Measurements from ENCODE around the gene GNAS.
"Not testable (repeated sequence)": the region's sequence is repeated elsewhere in the genome, so short reads cannot be mapped to it uniquely, and the experiment has no call there.

The GNAS gene

GRCh38 chr20:58826271-58826670 is 26.2 kb upstream of the GNAS start:
- TF ChIP-seq, protein P1, sequence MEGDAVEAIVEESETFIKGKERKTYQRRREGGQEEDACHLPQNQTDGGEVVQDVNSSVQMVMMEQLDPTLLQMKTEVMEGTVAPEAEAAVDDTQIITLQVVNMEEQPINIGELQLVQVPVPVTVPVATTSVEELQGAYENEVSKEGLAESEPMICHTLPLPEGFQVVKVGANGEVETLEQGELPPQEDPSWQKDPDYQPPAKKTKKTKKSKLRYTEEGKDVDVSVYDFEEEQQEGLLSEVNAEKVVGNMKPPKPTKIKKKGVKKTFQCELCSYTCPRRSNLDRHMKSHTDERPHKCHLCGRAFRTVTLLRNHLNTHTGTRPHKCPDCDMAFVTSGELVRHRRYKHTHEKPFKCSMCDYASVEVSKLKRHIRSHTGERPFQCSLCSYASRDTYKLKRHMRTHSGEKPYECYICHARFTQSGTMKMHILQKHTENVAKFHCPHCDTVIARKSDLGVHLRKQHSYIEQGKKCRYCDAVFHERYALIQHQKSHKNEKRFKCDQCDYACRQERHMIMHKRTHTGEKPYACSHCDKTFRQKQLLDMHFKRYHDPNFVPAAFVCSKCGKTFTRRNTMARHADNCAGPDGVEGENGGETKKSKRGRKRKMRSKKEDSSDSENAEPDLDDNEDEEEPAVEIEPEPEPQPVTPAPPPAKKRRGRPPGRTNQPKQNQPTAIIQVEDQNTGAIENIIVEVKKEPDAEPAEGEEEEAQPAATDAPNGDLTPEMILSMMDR (IDR thresholded peaks at IDR 0.05; ENCODE audit: low read depth, low read length, missing control alignments), result no peak
- DNase-seq (ENCODE audit: extremely low read depth, low read depth), result no peak
- H3K4me3 ChIP-seq (replicated peaks; ENCODE audit: low read depth, low read length), result no peak overlapping the region

DNA sequence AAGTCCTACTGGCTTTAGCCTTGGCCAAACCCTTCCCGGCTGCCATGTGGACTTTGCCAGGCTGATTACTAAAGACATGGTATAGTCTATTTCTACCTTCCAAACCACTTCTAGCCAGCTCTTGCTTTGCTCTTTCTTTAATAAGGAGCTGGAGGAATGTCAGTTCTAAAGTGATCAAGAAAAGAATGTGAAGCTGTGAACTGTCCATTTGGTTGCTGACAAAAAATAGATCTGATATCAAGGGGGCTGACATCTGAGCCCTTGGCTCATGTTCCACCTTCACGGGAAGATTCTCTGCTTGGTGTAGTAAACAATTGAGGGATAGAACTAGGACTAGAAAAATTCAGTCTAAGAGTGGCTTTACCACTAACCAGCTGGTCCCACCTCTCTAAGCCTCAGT is 24.4 kb upstream of the GNAS start:
- TF ChIP-seq, protein P1 (IDR thresholded peaks at IDR 0.05; ENCODE audit: low read depth, low read length, missing control alignments), result no peak
- no peak for DNase-seq (ENCODE audit: extremely low read depth, low read depth)
- no peak overlapping the region for H3K4me3 ChIP-seq (replicated peaks; ENCODE audit: low read depth, low read length)

- DNase-seq (ENCODE audit: extremely low read depth, low read depth); H3K4me3 ChIP-seq (replicated peaks; ENCODE audit: low read depth, low read length): not testable (repeated sequence)
Observed at GRCh38 chr20:58828804-58829203, 23.7 kb upstream of the GNAS start.

GRCh38 chr20:58829531-58829941 is 23.0 kb upstream of the GNAS start:
- no peak for DNase-seq (ENCODE audit: extremely low read depth, low read depth)

GRCh38 chr20:58832457-58832856 is 20.1 kb upstream of the GNAS start:
- DNase-seq (ENCODE audit: extremely low read depth, low read depth), result no peak
- no peak overlapping the region for H3K4me3 ChIP-seq (replicated peaks; ENCODE audit: low read depth, low read length)
- TF ChIP-seq, protein P1 (IDR thresholded peaks at IDR 0.05; ENCODE audit: low read depth, low read length, missing control alignments), result no peak

More at GRCh38 chr20:58829531-58829941, 23.0 kb upstream of the GNAS start:
- no peak overlapping the region for H3K4me3 ChIP-seq (replicated peaks; ENCODE audit: low read depth, low read length)
- TF ChIP-seq, protein P1 (IDR thresholded peaks at IDR 0.05; ENCODE audit: low read depth, low read length, missing control alignments), result no peak

DNA sequence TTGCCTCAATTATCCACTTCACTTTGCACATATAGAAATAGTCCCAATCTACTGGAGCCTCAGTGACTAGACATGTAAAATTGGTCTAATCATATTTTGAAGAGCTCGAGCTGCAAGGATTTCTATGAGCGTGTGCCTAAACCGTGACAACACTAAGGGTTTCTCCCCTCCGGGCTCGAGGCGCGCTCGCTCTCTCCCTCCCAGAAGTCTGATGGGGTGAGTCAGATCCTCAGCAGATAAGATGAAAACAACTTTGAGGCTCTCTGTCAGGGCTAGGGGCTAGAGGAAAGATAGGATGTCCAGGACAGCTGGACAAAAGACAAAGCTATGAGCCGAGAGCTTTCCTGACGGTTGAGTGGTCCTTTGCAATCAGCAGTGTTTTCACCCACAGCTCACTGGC is 18.6 kb upstream of the GNAS start:
- no peak overlapping the region for H3K4me3 ChIP-seq (replicated peaks; ENCODE audit: low read depth, low read length)
- DNase-seq (ENCODE audit: extremely low read depth, low read depth), result no peak
- TF ChIP-seq, protein P1 (IDR thresholded peaks at IDR 0.05; ENCODE audit: low read depth, low read length, missing control alignments), result no peak

DNA sequence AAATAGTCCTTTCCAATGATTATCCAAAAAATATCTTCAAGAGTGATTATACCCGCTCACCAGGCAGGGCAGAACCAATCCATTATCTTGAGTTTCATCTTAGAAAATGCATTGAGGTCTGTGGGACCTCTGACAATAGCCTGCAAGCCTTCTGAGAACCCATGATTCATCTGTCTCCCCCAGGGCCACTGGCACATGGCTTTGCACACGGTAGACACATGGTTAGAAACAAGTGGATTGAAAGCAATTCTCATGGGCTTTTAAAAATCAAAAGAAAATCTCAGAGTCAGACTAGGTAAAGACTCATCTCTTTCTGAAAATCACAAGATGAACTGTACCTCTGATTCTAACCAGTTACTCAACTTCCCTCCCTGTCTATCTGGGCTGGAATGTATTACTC is 17.3 kb upstream of the GNAS start:
- no peak overlapping the region for H3K4me3 ChIP-seq (replicated peaks; ENCODE audit: low read depth, low read length)
- DNase-seq (ENCODE audit: extremely low read depth, low read depth), result no peak
- TF ChIP-seq, protein P1 (IDR thresholded peaks at IDR 0.05; ENCODE audit: low read depth, low read length, missing control alignments), result no peak
